ENCODE results near the gene PLEKHG4B.

DNA sequence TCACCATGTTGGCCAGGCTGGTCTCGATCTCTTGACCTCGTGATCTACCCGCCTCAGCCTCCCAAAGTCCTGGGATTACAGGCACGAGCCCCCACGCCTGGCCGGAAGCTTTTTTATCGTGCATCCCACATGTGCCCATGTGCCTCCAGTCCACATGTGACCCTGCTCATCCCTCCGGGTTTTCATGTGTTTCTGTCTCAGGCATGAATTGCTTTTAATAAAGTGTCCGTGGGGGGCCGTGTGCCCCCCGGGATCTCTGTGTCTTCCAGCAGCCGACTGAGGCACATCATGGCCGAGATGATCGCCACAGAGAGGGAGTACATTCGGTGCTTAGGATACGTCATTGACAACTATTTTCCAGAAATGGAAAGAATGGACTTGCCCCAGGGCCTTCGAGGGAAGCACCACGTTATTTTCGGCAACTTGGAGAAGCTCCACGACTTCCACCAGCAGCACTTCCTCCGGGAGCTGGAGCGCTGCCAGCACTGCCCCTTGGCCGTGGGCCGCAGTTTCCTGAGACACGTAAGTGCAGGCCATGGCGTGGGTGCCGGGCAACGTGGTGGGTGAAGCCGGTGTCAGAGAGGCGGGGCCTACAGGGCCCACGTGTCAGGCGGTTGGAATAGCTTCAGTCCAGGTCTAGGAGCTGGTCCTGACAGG, 77.2 kb downstream of the PLEKHG4B start:
- TF ChIP-seq, protein P1, sequence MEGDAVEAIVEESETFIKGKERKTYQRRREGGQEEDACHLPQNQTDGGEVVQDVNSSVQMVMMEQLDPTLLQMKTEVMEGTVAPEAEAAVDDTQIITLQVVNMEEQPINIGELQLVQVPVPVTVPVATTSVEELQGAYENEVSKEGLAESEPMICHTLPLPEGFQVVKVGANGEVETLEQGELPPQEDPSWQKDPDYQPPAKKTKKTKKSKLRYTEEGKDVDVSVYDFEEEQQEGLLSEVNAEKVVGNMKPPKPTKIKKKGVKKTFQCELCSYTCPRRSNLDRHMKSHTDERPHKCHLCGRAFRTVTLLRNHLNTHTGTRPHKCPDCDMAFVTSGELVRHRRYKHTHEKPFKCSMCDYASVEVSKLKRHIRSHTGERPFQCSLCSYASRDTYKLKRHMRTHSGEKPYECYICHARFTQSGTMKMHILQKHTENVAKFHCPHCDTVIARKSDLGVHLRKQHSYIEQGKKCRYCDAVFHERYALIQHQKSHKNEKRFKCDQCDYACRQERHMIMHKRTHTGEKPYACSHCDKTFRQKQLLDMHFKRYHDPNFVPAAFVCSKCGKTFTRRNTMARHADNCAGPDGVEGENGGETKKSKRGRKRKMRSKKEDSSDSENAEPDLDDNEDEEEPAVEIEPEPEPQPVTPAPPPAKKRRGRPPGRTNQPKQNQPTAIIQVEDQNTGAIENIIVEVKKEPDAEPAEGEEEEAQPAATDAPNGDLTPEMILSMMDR (IDR thresholded peaks at IDR 0.05; ENCODE audit: low read length), result no peak
- no peak for TF ChIP-seq EZH2phosphoT487 (IDR thresholded peaks at IDR 0.05; ENCODE audit: low read length)

Data from MM.1S (cell line).